IMR-90 (cell line): Measurements from ENCODE around the gene UTP4. TPM values are rescaled to one million over a fixed set of nuclear protein-coding genes. Genes with fewer than 3 reads are reported as not detected.

Experiments
- ATAC-seq: fragments of 200-7000 bp; cut with Tn5 transposase; 2 replicates; pipeline ENCODE4 v1.9.1; 2020; ENCODE audit warnings: low read depth, mild to moderate bottlenecking, moderate library complexity
- BruUV-seq: library from RNA; stranded (reverse); fragments of 400-500 nt; replicated peaks from 2 replicates; lab custom pipeline; 2021; lab: Mats Ljungman, UMichigan
- CTCF ChIA-PET: fragments of 300-600 bp; formaldehyde crosslinking; extraction: SDS; loops from one replicate; lab custom pipeline; 2021; ENCODE audit warnings: antibody characterized with exemption; lab: Yijun Ruan, JAX
- POLR2A ChIA-PET: fragments of 300-600 bp; sonication (Branson Sonifier 250); formaldehyde crosslinking; loops from one replicate; lab custom pipeline; 2022; ENCODE audit warnings: antibody characterized with exemption; ENCODE audit not compliant: unreplicated experiment; lab: Charles Lee
- DNase-seq: peaks from one replicate; pipeline ENCODE4 v3.0.0; 2013
- H2AFZ ChIP-seq: replicated peaks from 2 replicates; pipeline ENCODE3; 2013; ENCODE audit warnings: low read length, mild to moderate bottlenecking; ENCODE audit not compliant: poor library complexity
- H2AK5ac ChIP-seq: 2 replicates; pipeline ENCODE4 v1.6.1; 2013; ENCODE audit warnings: low read depth, low read length, inconsistent platforms
- H2AK9ac ChIP-seq: replicated peaks from 2 replicates; pipeline ENCODE3; 2013; ENCODE audit warnings: mild to moderate bottlenecking, low read depth, low read length, moderate library complexity; ENCODE audit not compliant: poor library complexity
- H2BK120ac ChIP-seq: 2 replicates; pipeline ENCODE4 v1.6.1; 2013; ENCODE audit warnings: low read depth, low read length, inconsistent platforms
- H2BK15ac ChIP-seq: 3 replicates; pipeline ENCODE4 v1.6.1; 2013; ENCODE audit warnings: low read depth, low read length, inconsistent platforms
- H2BK20ac ChIP-seq: 2 replicates; pipeline ENCODE4 v1.6.1; 2013; ENCODE audit warnings: low read depth, mild to moderate bottlenecking, inconsistent platforms, low read length, moderate library complexity
- H2BK5ac ChIP-seq: 2 replicates; pipeline ENCODE4 v1.6.1; 2013; ENCODE audit warnings: mild to moderate bottlenecking, low read depth, low read length, inconsistent platforms; ENCODE audit not compliant: poor library complexity, severe bottlenecking
- H3K14ac ChIP-seq: replicated peaks from 2 replicates; pipeline ENCODE4 v1.6.1; 2013; ENCODE audit warnings: low read depth, low read length, inconsistent platforms
- H3K18ac ChIP-seq: 2 replicates; pipeline ENCODE4 v1.6.1; 2013; ENCODE audit warnings: low read depth, low read length, control low read depth
- H3K23ac ChIP-seq: 2 replicates; pipeline ENCODE4 v1.6.1; 2013; ENCODE audit warnings: low read depth, low read length, inconsistent platforms
- H3K27ac ChIP-seq: 2 replicates; pipeline ENCODE4 v1.5.1; 2013; ENCODE audit warnings: mild to moderate bottlenecking, control low read depth, low read length; ENCODE audit not compliant: insufficient read depth
- H3K27me3 ChIP-seq: 2 replicates; pipeline ENCODE4 v1.6.1; 2013; ENCODE audit warnings: low read length; ENCODE audit not compliant: control insufficient read depth, insufficient read depth
- H3K36me3 ChIP-seq: 2 replicates; pipeline ENCODE4 v1.6.1; 2013; ENCODE audit warnings: low read length, mixed read lengths; ENCODE audit not compliant: control insufficient read depth, insufficient read depth
- H3K4ac ChIP-seq: 2 replicates; pipeline ENCODE4 v1.6.1; 2013; ENCODE audit warnings: low read depth, low read length, inconsistent platforms
- H3K4me1 ChIP-seq: 2 replicates; pipeline ENCODE4 v1.6.1; 2013; ENCODE audit warnings: low read length, mixed read lengths; ENCODE audit not compliant: control insufficient read depth, insufficient read depth
- H3K4me2 ChIP-seq: 2 replicates; pipeline ENCODE4 v1.6.1; 2013; ENCODE audit warnings: low read depth, mild to moderate bottlenecking, control low read depth, low read length, moderate library complexity
- H3K4me3 ChIP-seq: 2 replicates; pipeline ENCODE4 v1.5.1; 2013; ENCODE audit warnings: low read depth, mild to moderate bottlenecking, control low read depth, low read length, moderate library complexity; ENCODE audit not compliant: insufficient read depth
- H3K56ac ChIP-seq: 2 replicates; pipeline ENCODE4 v1.6.1; 2013; ENCODE audit warnings: low read length, inconsistent platforms; ENCODE audit not compliant: insufficient read depth; ENCODE audit errors: extremely low read depth
- H3K79me1 ChIP-seq, 2 experiments: 2 replicates each; pipeline ENCODE4 v1.6.1; 2013; ENCODE audit warnings: low read length in 2 of 2, inconsistent platforms in 1 of 2, low read depth in 1 of 2
- H3K9ac ChIP-seq: 2 replicates; pipeline ENCODE4 v1.6.1; 2013; ENCODE audit warnings: low read depth, low read length, control low read depth
- H3K9me1 ChIP-seq: 2 replicates; pipeline ENCODE4 v1.6.1; 2013; ENCODE audit warnings: low read length, inconsistent platforms; ENCODE audit not compliant: insufficient read depth
- H3K9me3 ChIP-seq: 2 replicates; pipeline ENCODE4 v1.6.1; 2013; ENCODE audit warnings: low read length; ENCODE audit not compliant: control insufficient read depth, insufficient read depth
- H4K20me1 ChIP-seq: 2 replicates; pipeline ENCODE4 v1.6.1; 2013; ENCODE audit warnings: low read length, inconsistent platforms; ENCODE audit not compliant: insufficient read depth
- H4K5ac ChIP-seq: 2 replicates; pipeline ENCODE4 v1.6.1; 2013; ENCODE audit warnings: mild to moderate bottlenecking, low read depth, low read length, control low read depth
- H4K8ac ChIP-seq, 2 experiments: 2 replicates each; pipeline ENCODE4 v1.6.1; 2013; ENCODE audit warnings: low read depth in 2 of 2, low read length in 2 of 2, control low read depth in 1 of 2, inconsistent platforms in 1 of 2
- H4K91ac ChIP-seq: 2 replicates; pipeline ENCODE4 v1.6.1; 2013; ENCODE audit warnings: low read depth, low read length, inconsistent platforms; ENCODE audit not compliant: insufficient read depth
- BHLHE40 ChIP-seq: fragments of 150-350 bp; IDR thresholded peaks from 2 replicates; pipeline ENCODE4 v1.6.1; 2016; ENCODE audit warnings: mild to moderate bottlenecking, low read depth, low read length
- CEBPB ChIP-seq: IDR thresholded peaks from 2 replicates; pipeline ENCODE4 v1.6.1; 2012; ENCODE audit warnings: low read depth, low read length, improper control_type of control experiment
- CHD1 ChIP-seq: IDR thresholded peaks from 2 replicates; pipeline ENCODE4 v1.6.1; 2012; ENCODE audit warnings: low read depth, low read length, improper control_type of control experiment
- CTCF ChIP-seq: conservative IDR thresholded peaks from 2 replicates; pipeline ENCODE4 v1.5.1; 2012; ENCODE audit warnings: mild to moderate bottlenecking, low read depth, low read length, improper control_type of control experiment
- ELK1 ChIP-seq: fragments of 150-350 bp; IDR thresholded peaks from 2 replicates; pipeline ENCODE4 v1.6.1; 2016; ENCODE audit warnings: low read depth, mild to moderate bottlenecking, low read length, moderate library complexity, borderline replicate concordance
- FOS ChIP-seq: fragments of 150-350 bp; IDR thresholded peaks from 2 replicates; pipeline ENCODE4 v1.6.1; 2016; ENCODE audit warnings: low read depth, low read length
- MAFK ChIP-seq: IDR thresholded peaks from 2 replicates; pipeline ENCODE4 v1.6.1; 2012; ENCODE audit warnings: low read depth, low read length, improper control_type of control experiment
- MAZ ChIP-seq: IDR thresholded peaks from 2 replicates; pipeline ENCODE4 v1.6.1; 2012; ENCODE audit warnings: low read depth, mild to moderate bottlenecking, low read length, improper control_type of control experiment, moderate library complexity, borderline replicate concordance
- MXI1 ChIP-seq: IDR thresholded peaks from 2 replicates; pipeline ENCODE4 v1.6.1; 2012; ENCODE audit warnings: low read depth, mild to moderate bottlenecking, low read length, moderate library complexity, borderline replicate concordance
- NFE2L2 ChIP-seq: fragments of 150-350 bp; IDR thresholded peaks from 2 replicates; pipeline ENCODE4 v1.6.1; 2016; ENCODE audit warnings: low read depth, mild to moderate bottlenecking, low read length
- POLR2A ChIP-seq: IDR thresholded peaks from 2 replicates; pipeline ENCODE4 v1.6.1; 2012; ENCODE audit warnings: mild to moderate bottlenecking, low read depth, low read length
- RAD21 ChIP-seq: IDR thresholded peaks from 2 replicates; pipeline ENCODE4 v1.6.1; 2012; ENCODE audit warnings: low read length, improper control_type of control experiment
- RCOR1 ChIP-seq: IDR thresholded peaks from 2 replicates; pipeline ENCODE4 v1.6.1; 2012; ENCODE audit warnings: mild to moderate bottlenecking, low read length, improper control_type of control experiment; ENCODE audit not compliant: insufficient replicate concordance
- RFX5 ChIP-seq: IDR thresholded peaks from 2 replicates; pipeline ENCODE4 v1.8.0; 2012; ENCODE audit warnings: low read depth, mild to moderate bottlenecking, low read length, moderate library complexity
- SMC3 ChIP-seq: fragments of 150-350 bp; IDR thresholded peaks from 2 replicates; pipeline ENCODE4 v1.6.1; 2016; ENCODE audit warnings: low read depth, mild to moderate bottlenecking, antibody characterized with exemption, low read length, moderate library complexity
- USF2 ChIP-seq: fragments of 150-350 bp; IDR thresholded peaks from 2 replicates; pipeline ENCODE4 v1.6.1; 2017; ENCODE audit warnings: mild to moderate bottlenecking, antibody characterized with exemption, low read length, low read depth
- WGBS, 2 experiments: methylation state at CpG; one replicate each; pipeline versions ENCODE4 v1.1.5 to v1.1.7; 2013; ENCODE audit warnings: missing lambda C conversion rate in 2 of 2; ENCODE audit not compliant: insufficient read length in 1 of 2; ENCODE audit errors: extremely low coverage in 2 of 2; 5-methylcytosine and 5-hydroxymethylcytosine counted together
- dilution Hi-C: fragments of 300-500 bp; cut with HindIII; formaldehyde crosslinking; loops from one replicate; pipeline ENCODE4 v1.14.3; 2018; ENCODE audit warnings: low sequenced_read_pairs; ENCODE audit not compliant: unreplicated experiment
- in situ Hi-C: fragments of 300-500 bp; cut with MboI; formaldehyde crosslinking; loops from 3 replicates; pipeline ENCODE4 v1.14.3; 2019; ENCODE audit warnings: low sequenced_read_pairs, inconsistent platforms, mixed read lengths
- intact Hi-C: fragments of 100-400 bp; cut with micrococcal nuclease; formaldehyde crosslinking; loops from 2 replicates; pipeline ENCODE4 v1.10.0; 2022
- polyA plus RNA-seq, 3 experiments: library from polyadenylated mRNA; depleted of rRNA; stranded (reverse); fragments of >200 nt; gene quantifications; 2 replicates each; pipeline ENCODE4 v1.2.3, GENCODE V29; 2012; ENCODE audit warnings: low replicate concordance in 1 of 3
- total RNA-seq: library from RNA; depleted of rRNA; stranded (reverse); fragments of >200 nt; gene quantifications from 2 replicates; pipeline ENCODE4 v1.2.3, GENCODE V29; 2012

The UTP4 gene
- total and polyA plus RNA-seq, 2 of the 4 experiments (the other 2 are of a cell fraction), result 32.1 to 61.8 TPM

GRCh38 chr16:69111876-69112230 lies 20.6 kb upstream of the UTP4 start:
- no peak overlapping the region for H2BK5ac ChIP-seq
- H3K4me3 ChIP-seq, result no peak overlapping the region
- peaks cover 2 to 34% of the 10 kb centered on the region in 2 experiments for H3K79me1 ChIP-seq
- H2BK20ac ChIP-seq, result no peak overlapping the region
- BruUV-seq, result no TSS peak
- POLR2A ChIA-PET, result interaction anchor here (0.7 kb wide), 1 partner anchor 189 kb away, joined by 4 read pairs; no protein-coding TSS in a partner anchor
- no peak overlapping the region for H4K5ac ChIP-seq
- no peak for ATAC-seq
- no peak overlapping the region for H3K27ac ChIP-seq
- no peak overlapping the region for H4K91ac ChIP-seq
- H3K27me3 ChIP-seq, result no peaks in the 10 kb centered on the region
- H3K9me3 ChIP-seq, result no peaks in the 10 kb centered on the region
- H3K18ac ChIP-seq, result no peak overlapping the region
- in situ Hi-C loops, result loop anchor here (10.0 kb wide), 2 partner anchors 137 to 407 kb away; no protein-coding TSS in a partner anchor
- CTCF ChIA-PET, result no interaction called here
- no peak overlapping the region for H3K4ac ChIP-seq
- H3K14ac ChIP-seq, result no peak overlapping the region
- H2BK120ac ChIP-seq, result no peak overlapping the region
- DNase-seq, result no peak
- H2BK15ac ChIP-seq, result no peak overlapping the region
- H3K9me1 ChIP-seq, result peaks cover 7% of the 10 kb centered on the region; the same call in 1 of the 2 replicates
- intact Hi-C loops, result no loop called here
- no peak overlapping the region for H2AFZ ChIP-seq
- TF ChIP-seq BHLHE40 (no peak), MXI1 (no peak), SMC3 (no peak), CTCF (no peak), CHD1 (no peak), USF2 (no peak), RFX5 (no peak), ELK1 (no peak), RCOR1 (no peak), MAZ (no peak), POLR2A (no peak), CEBPB (no peak), FOS (no peak), NFE2L2 (no peak), MAFK (no peak), RAD21 (no peak)
- no peaks in the 10 kb centered on the region for H3K4me1 ChIP-seq
- dilution Hi-C loops, result no loop called here
- H2AK5ac ChIP-seq, result no peak overlapping the region
- H4K8ac ChIP-seq, result no peak overlapping the region
- H3K36me3 ChIP-seq, result peaks cover 30% of the 10 kb centered on the region
- no peak overlapping the region for H2AK9ac ChIP-seq
- H3K9ac ChIP-seq, result no peak overlapping the region
- H3K4me2 ChIP-seq, result no peak overlapping the region
- H4K20me1 ChIP-seq, result peaks cover 32% of the 10 kb centered on the region
- WGBS, 2 experiments, result no CpG with 5 or more reads among the region's 5 CpGs
- no peak overlapping the region for H3K56ac ChIP-seq
- no peak overlapping the region for H3K23ac ChIP-seq
